NK-92 treated with Interleukin-12 subunit alpha and Interleukin-12 subunit beta, amount 100 ng/mL, for 24 hours (cell line): Measurements from ENCODE around the gene TMEM69.
"Not testable (repeated sequence)": the region's sequence is repeated elsewhere in the genome, so short reads cannot be mapped to it uniquely, and the experiment has no call there.

Experiments
- DNase-seq: peaks from one replicate; lab custom pipeline; 2025; lab: John Stamatoyannopoulos, UW

Gene TMEM69

DNA sequence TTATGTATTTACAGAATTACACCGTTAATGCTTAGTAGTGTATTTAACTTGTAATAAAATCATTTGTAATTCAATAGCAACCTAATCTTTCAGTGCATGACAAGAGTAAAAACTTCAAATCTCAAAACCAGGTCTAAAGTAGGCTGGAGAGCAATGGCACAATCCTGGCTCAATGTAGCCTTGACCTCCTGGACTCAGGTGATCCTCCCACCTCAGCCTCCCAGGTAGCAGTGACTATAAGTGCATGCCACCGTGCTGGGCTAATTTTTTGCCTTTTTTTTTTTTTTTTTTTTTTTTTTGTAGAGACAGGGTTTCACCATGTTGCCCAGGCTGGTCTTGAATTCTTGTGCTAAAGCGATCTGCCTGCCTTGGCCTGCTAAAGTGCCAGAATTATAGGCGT is 51.2 kb downstream of the TMEM69 start:
- DNase-seq: no peak

DNA sequence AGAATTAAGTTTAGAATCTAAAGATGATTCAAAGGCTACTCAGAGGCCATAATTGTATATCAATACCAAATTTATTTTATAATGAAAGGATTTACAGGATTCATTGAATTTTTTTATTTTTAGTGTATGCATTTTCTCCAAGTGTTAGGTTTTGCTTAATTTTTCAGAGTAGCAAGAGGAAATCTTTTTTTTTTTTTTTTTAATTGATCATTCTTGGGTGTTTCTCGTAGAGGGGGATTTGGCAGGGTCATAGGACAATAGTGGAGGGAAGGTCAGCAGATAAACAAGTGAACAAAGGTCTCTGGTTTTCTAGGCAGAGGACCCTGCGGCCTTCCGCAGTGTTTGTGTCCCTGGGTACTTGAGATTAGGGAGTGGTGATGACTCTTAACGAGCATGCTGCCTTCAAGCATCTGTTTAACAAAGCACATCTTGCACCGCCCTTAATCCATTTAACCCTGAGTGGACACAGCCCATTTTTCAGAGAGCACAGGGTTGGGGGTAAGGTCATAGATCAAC is 51.7 kb downstream of the TMEM69 start:
- not testable (repeated sequence) for DNase-seq
